PFSK-1 (cell line): ENCODE measurements around the gene BMAL1.

ENCODE experiments used
- POLR2AphosphoS5 ChIP-seq: IDR thresholded peaks from 2 replicates; pipeline ENCODE4 v1.6.1; 2012; ENCODE audit warnings: low read depth, mild to moderate bottlenecking, control low read depth, low read length, moderate library complexity
- SIN3A ChIP-seq: IDR thresholded peaks from 2 replicates; pipeline ENCODE4 v1.6.1; 2012; ENCODE audit warnings: mild to moderate bottlenecking, low read length, moderate library complexity, borderline replicate concordance; ENCODE audit not compliant: insufficient read depth
- TF ChIP-seq, protein P1 (sequence below), 2 experiments: IDR thresholded peaks; 2 replicates each; pipeline versions ENCODE4 v1.6.1 to v1.8.0; 2011 to 2012; ENCODE audit warnings: low read depth in 2 of 2, low read length in 2 of 2, control low read depth in 1 of 2, inconsistent platforms in 1 of 2, mild to moderate bottlenecking in 1 of 2, moderate library complexity in 1 of 2; ENCODE audit not compliant: insufficient read depth in 1 of 2

DNA sequence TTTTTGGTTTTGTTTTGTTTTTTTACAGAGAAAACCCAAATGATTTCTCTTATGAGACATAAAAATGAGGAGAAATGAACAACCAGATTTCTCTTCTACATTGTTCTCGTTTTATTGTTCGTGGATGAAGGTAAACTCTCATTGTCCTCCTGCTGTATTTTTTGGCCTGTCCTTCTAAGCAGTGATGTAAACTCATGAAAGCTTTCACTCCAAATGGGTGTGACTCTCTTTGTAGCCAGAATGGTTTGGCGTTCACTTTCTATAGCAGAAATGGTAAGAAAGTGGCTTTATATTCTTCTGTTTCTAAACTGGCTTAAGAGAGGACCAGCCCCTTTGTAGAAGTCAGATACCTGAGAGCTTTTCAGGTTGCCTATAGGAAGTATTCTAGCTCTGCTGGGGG, 15.5 kb upstream of the BMAL1 start:
- TF ChIP-seq POLR2AphosphoS5 (no peak), SIN3A (no peak)
- TF ChIP-seq, protein P1, sequence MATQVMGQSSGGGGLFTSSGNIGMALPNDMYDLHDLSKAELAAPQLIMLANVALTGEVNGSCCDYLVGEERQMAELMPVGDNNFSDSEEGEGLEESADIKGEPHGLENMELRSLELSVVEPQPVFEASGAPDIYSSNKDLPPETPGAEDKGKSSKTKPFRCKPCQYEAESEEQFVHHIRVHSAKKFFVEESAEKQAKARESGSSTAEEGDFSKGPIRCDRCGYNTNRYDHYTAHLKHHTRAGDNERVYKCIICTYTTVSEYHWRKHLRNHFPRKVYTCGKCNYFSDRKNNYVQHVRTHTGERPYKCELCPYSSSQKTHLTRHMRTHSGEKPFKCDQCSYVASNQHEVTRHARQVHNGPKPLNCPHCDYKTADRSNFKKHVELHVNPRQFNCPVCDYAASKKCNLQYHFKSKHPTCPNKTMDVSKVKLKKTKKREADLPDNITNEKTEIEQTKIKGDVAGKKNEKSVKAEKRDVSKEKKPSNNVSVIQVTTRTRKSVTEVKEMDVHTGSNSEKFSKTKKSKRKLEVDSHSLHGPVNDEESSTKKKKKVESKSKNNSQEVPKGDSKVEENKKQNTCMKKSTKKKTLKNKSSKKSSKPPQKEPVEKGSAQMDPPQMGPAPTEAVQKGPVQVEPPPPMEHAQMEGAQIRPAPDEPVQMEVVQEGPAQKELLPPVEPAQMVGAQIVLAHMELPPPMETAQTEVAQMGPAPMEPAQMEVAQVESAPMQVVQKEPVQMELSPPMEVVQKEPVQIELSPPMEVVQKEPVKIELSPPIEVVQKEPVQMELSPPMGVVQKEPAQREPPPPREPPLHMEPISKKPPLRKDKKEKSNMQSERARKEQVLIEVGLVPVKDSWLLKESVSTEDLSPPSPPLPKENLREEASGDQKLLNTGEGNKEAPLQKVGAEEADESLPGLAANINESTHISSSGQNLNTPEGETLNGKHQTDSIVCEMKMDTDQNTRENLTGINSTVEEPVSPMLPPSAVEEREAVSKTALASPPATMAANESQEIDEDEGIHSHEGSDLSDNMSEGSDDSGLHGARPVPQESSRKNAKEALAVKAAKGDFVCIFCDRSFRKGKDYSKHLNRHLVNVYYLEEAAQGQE (IDR thresholded peaks at IDR 0.05; ENCODE audit: insufficient read depth in 1 of 2, low read depth in 2 of 2, low read length in 2 of 2) = no peak
